ENCODE data around the gene GMNN. TPM values are rescaled to one million over a fixed set of nuclear protein-coding genes. Genes with fewer than 3 reads are reported as not detected.
"Not testable (repeated sequence)": the region's sequence is repeated elsewhere in the genome, so short reads cannot be mapped to it uniquely, and the experiment has no call there.

Gene GMNN
- total and polyA plus RNA-seq, 7 experiments from 2014 or later: 4.2 to 54.6 (median 5.8) TPM

GRCh38 chr6:24750878-24751277, 23.9 kb upstream of the GMNN start:
- DNase-seq; H3K4me3 Mint-ChIP-seq; H3K27me3 ChIP-seq (ENCODE audit: control insufficient read depth in 2 of 2, insufficient read depth in 2 of 2, low read length in 2 of 2); H3K4me1 ChIP-seq (ENCODE audit: control insufficient read depth in 2 of 2, insufficient read depth in 2 of 2, low read length in 2 of 2); CTCF ChIA-PET; H3K4me3 ChIP-seq (ENCODE audit: low read length); H3K27ac Mint-ChIP-seq; H3K9me3 ChIP-seq (ENCODE audit: control insufficient read depth in 2 of 3, low read length in 3 of 3); H3K27ac ChIP-seq (ENCODE audit: low read depth, low read length); H3K36me3 Mint-ChIP-seq; intact Hi-C loops (cut with micrococcal nuclease); H3K9me3 Mint-ChIP-seq; H3K4me1 Mint-ChIP-seq; H3K36me3 ChIP-seq (ENCODE audit: control insufficient read depth in 2 of 3, insufficient read depth in 3 of 3, low read length in 3 of 3); ATAC-seq; POLR2A ChIA-PET: not testable (repeated sequence)
- H3K27me3 Mint-ChIP-seq: peaks cover 0 to 10% (median 0%) of the 10 kb centered on the region in 5 donors

DNA sequence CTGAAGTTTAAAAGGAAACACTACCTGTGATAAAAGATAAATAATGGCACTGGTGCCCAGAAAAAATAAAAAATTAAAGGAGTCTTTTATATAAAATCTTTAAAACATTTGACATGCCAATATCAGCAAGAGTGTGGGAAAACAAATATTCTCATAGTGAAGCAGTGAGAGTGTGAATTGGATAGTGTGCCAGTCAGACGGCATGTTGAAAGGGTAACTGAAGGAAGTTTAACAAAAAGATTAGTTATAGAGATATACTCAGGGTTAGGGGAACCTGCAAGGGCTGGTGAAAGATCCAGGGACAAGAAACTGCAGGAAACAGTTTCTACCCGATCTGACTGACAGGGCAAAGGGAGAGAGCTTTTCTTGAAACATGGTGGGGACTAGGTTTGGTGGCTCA, 22.2 kb upstream of the GMNN start:
- ATAC-seq (no peak), DNase-seq (no peak)
- H3K36me3 ChIP-seq (ENCODE audit: control insufficient read depth in 2 of 3, insufficient read depth in 3 of 3, low read length in 3 of 3): no peaks in the 10 kb centered on the region
- Mint-ChIP-seq H3K27me3 (peaks cover 0 to 10% (median 0%) of the 10 kb centered on the region in 5 donors), H3K4me1 (peaks cover 0 to 2% (median 0%) of the 10 kb centered on the region in 7 donors), H3K36me3 (peaks cover 0 to 7% (median 0%) of the 10 kb centered on the region in 5 donors), H3K4me3 (no peak overlapping the region), H3K9me3 (peaks cover 0 to 9% (median 0%) of the 10 kb centered on the region in 11 donors), H3K27ac (no peak overlapping the region)
- CTCF ChIA-PET: no interaction called here
- H3K4me3 ChIP-seq (ENCODE audit: low read length): no peak overlapping the region
- H3K27ac ChIP-seq (ENCODE audit: low read depth, low read length): no peak overlapping the region
- no peaks in the 10 kb centered on the region for H3K4me1 ChIP-seq (ENCODE audit: control insufficient read depth in 2 of 2, insufficient read depth in 2 of 2, low read length in 2 of 2)
- intact Hi-C loops (cut with micrococcal nuclease): no loop called here
- H3K27me3 ChIP-seq (ENCODE audit: control insufficient read depth in 2 of 2, insufficient read depth in 2 of 2, low read length in 2 of 2): no peaks in the 10 kb centered on the region
- no peaks in the 10 kb centered on the region for H3K9me3 ChIP-seq (ENCODE audit: control insufficient read depth in 2 of 3, low read length in 3 of 3)
- POLR2A ChIA-PET: no interaction called here

DNA sequence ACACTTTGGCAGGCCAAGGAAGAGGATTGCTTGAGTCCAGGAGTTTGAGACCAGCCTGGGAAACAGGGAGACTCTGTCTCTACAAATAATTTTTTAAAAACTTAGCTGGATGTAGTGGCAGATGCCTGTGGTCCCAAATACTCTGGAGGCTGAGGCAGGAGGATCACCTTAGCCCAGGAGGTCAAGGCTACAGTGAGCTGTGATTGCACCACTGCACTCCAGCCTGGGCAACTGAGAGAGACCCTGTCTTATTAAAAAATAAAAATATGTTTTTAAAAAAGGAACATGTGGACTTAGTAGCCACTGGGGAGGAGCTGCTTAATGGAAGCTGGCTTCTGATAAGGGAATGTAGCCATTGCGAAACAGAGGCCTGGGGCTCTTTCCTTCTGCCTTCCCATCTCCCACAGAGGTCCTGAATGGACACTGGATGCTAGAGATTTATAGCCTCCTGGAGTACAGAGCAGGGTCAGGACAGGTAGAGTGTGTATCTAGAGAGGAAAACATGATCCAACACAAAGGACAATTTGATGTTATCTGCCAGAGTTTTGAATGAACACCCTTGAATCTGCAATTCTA, 21.7 kb upstream of the GMNN start:
- CTCF ChIA-PET: no interaction called here

GRCh38 chr6:24753545-24753944, 21.2 kb upstream of the GMNN start:
- no peaks in the 10 kb centered on the region for H3K9me3 ChIP-seq (ENCODE audit: control insufficient read depth in 2 of 3, low read length in 3 of 3)
- ChIA-PET CTCF (no interaction called here), POLR2A (interaction anchor here (0.9 kb wide), 1 partner anchor 13 kb away, joined by 3 read pairs; no protein-coding TSS in a partner anchor)
- intact Hi-C loops (cut with micrococcal nuclease): no loop called here
- peaks cover 0 to 10% (median 0%) of the 10 kb centered on the region in 5 donors for H3K27me3 Mint-ChIP-seq
- peaks cover 0 to 9% (median 0%) of the 10 kb centered on the region in 11 donors for H3K9me3 Mint-ChIP-seq
- H3K27ac Mint-ChIP-seq: no peak overlapping the region
- H3K36me3 ChIP-seq (ENCODE audit: control insufficient read depth in 2 of 3, insufficient read depth in 3 of 3, low read length in 3 of 3): no peaks in the 10 kb centered on the region
- peaks cover 0 to 2% (median 0%) of the 10 kb centered on the region in 7 donors for H3K4me1 Mint-ChIP-seq
- H3K27ac ChIP-seq (ENCODE audit: low read depth, low read length): no peak overlapping the region
- H3K4me3 ChIP-seq (ENCODE audit: low read length): no peak overlapping the region
- no peaks in the 10 kb centered on the region for H3K4me1 ChIP-seq (ENCODE audit: control insufficient read depth in 2 of 2, insufficient read depth in 2 of 2, low read length in 2 of 2)
- H3K27me3 ChIP-seq (ENCODE audit: control insufficient read depth in 2 of 2, insufficient read depth in 2 of 2, low read length in 2 of 2): no peaks in the 10 kb centered on the region
- H3K36me3 Mint-ChIP-seq: peaks cover 0 to 7% (median 0%) of the 10 kb centered on the region in 5 donors
- DNase-seq (no peak), ATAC-seq (no peak)
- no peak overlapping the region for H3K4me3 Mint-ChIP-seq

More for the DNA sequence above, 21.7 kb upstream of the GMNN start:
- intact Hi-C loops (cut with micrococcal nuclease): no loop called here
- H3K4me3 ChIP-seq (ENCODE audit: low read length): no peak overlapping the region
- peaks cover 0 to 9% (median 0%) of the 10 kb centered on the region in 11 donors for H3K9me3 Mint-ChIP-seq
- no peak overlapping the region for H3K4me3 Mint-ChIP-seq
- POLR2A ChIA-PET: interaction anchor here (0.9 kb wide), 1 partner anchor 14 kb away, joined by 3 read pairs; no protein-coding TSS in a partner anchor
- ATAC-seq (no peak), DNase-seq (no peak)
- H3K27me3 ChIP-seq (ENCODE audit: control insufficient read depth in 2 of 2, insufficient read depth in 2 of 2, low read length in 2 of 2): no peaks in the 10 kb centered on the region
- no peaks in the 10 kb centered on the region for H3K9me3 ChIP-seq (ENCODE audit: control insufficient read depth in 2 of 3, low read length in 3 of 3)
- H3K4me1 Mint-ChIP-seq: peaks cover 0 to 2% (median 0%) of the 10 kb centered on the region in 7 donors
- H3K27ac Mint-ChIP-seq: no peak overlapping the region
- no peak overlapping the region for H3K27ac ChIP-seq (ENCODE audit: low read depth, low read length)
- H3K36me3 ChIP-seq (ENCODE audit: control insufficient read depth in 2 of 3, insufficient read depth in 3 of 3, low read length in 3 of 3): no peaks in the 10 kb centered on the region
- H3K36me3 Mint-ChIP-seq: peaks cover 0 to 7% (median 0%) of the 10 kb centered on the region in 5 donors
- H3K27me3 Mint-ChIP-seq: peaks cover 0 to 10% (median 0%) of the 10 kb centered on the region in 5 donors
- H3K4me1 ChIP-seq (ENCODE audit: control insufficient read depth in 2 of 2, insufficient read depth in 2 of 2, low read length in 2 of 2): no peaks in the 10 kb centered on the region

GRCh38 chr6:24754378-24754777, 20.4 kb upstream of the GMNN start:
- POLR2A ChIA-PET; H3K4me3 ChIP-seq (ENCODE audit: low read length); H3K4me1 ChIP-seq (ENCODE audit: control insufficient read depth in 2 of 2, insufficient read depth in 2 of 2, low read length in 2 of 2); H3K27me3 Mint-ChIP-seq; H3K36me3 Mint-ChIP-seq; H3K27ac ChIP-seq (ENCODE audit: low read depth, low read length); H3K9me3 ChIP-seq (ENCODE audit: control insufficient read depth in 2 of 3, low read length in 3 of 3); ATAC-seq; intact Hi-C loops (cut with micrococcal nuclease); H3K27me3 ChIP-seq (ENCODE audit: control insufficient read depth in 2 of 2, insufficient read depth in 2 of 2, low read length in 2 of 2); H3K4me1 Mint-ChIP-seq; H3K4me3 Mint-ChIP-seq; H3K9me3 Mint-ChIP-seq; DNase-seq; H3K36me3 ChIP-seq (ENCODE audit: control insufficient read depth in 2 of 3, insufficient read depth in 3 of 3, low read length in 3 of 3); CTCF ChIA-PET; H3K27ac Mint-ChIP-seq: not testable (repeated sequence)

DNA sequence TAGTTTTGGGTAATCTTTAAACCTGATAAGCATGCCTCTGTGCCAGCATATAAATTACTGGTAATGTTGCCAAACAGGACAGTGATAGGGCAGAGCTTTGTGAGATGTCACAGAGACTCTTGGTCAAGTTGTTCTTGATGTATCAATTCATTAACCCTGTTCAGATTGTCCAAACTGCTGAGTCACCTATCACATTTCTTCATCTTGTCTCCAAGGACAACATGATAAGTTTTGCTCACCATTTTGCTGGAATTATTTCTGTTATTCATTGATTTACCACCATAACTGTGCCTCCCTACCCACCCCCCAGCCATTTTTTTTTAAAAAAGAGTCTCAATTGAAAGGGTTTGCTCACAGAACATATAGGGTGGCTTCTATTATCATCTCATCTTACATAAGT, 19.5 kb upstream of the GMNN start:
- ATAC-seq (no peak), DNase-seq (no peak)
- no peak overlapping the region for H3K4me3 ChIP-seq (ENCODE audit: low read length)
- peaks cover 0 to 9% (median 0%) of the 10 kb centered on the region in 11 donors for H3K9me3 Mint-ChIP-seq
- ChIA-PET POLR2A (interaction anchor here (0.7 kb wide), 1 partner anchor 27 kb away, joined by 3 read pairs; no protein-coding TSS in a partner anchor), CTCF (interaction anchor here (0.7 kb wide), 1 partner anchor 9 kb away, joined by 4 read pairs; no protein-coding TSS in a partner anchor)
- H3K27me3 ChIP-seq (ENCODE audit: control insufficient read depth in 2 of 2, insufficient read depth in 2 of 2, low read length in 2 of 2): no peaks in the 10 kb centered on the region
- no peak overlapping the region for H3K27ac ChIP-seq (ENCODE audit: low read depth, low read length)
- no peak overlapping the region for H3K27ac Mint-ChIP-seq
- H3K4me1 ChIP-seq (ENCODE audit: control insufficient read depth in 2 of 2, insufficient read depth in 2 of 2, low read length in 2 of 2): no peaks in the 10 kb centered on the region
- intact Hi-C loops (cut with micrococcal nuclease): no loop called here
- no peak overlapping the region for H3K4me3 Mint-ChIP-seq
- no peaks in the 10 kb centered on the region for H3K9me3 ChIP-seq (ENCODE audit: control insufficient read depth in 2 of 3, low read length in 3 of 3)
- H3K4me1 Mint-ChIP-seq: no peaks in the 10 kb centered on the region
- H3K27me3 Mint-ChIP-seq: peaks cover 0 to 5% (median 0%) of the 10 kb centered on the region in 5 donors
- peaks cover 0 to 7% (median 0%) of the 10 kb centered on the region in 5 donors for H3K36me3 Mint-ChIP-seq
- H3K36me3 ChIP-seq (ENCODE audit: control insufficient read depth in 2 of 3, insufficient read depth in 3 of 3, low read length in 3 of 3): no peaks in the 10 kb centered on the region

DNA sequence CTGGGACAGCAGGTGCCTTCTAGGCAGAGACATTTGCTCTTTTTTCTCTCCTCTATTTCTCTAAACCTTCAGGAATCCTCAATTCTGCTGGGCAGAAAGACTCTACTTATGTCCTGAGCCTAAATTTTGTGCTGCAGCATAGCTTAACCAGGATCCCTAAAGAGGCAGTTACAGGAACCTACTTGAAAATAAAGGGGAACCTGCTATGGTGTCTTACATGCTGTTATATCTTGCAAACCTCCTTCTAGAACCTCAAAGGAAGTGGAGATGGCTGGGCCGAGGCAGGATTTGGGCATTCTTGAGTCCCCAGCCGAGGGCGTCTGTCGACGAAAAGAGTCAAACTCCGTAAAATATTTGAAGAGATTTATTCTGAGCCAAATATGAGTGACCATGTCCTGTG, 17.1 kb upstream of the GMNN start:
- Histone ChIP-seq H3K27me3 (ENCODE audit: control insufficient read depth in 2 of 2, insufficient read depth in 2 of 2, low read length in 2 of 2) (no peaks in the 10 kb centered on the region), H3K27ac (ENCODE audit: low read depth, low read length) (no peak overlapping the region), H3K4me3 (ENCODE audit: low read length) (no peak overlapping the region), H3K9me3 (ENCODE audit: control insufficient read depth in 2 of 3, low read length in 3 of 3) (no peaks in the 10 kb centered on the region), H3K4me1 (ENCODE audit: control insufficient read depth in 2 of 2, insufficient read depth in 2 of 2, low read length in 2 of 2) (no peaks in the 10 kb centered on the region), H3K36me3 (ENCODE audit: control insufficient read depth in 2 of 3, insufficient read depth in 3 of 3, low read length in 3 of 3) (no peaks in the 10 kb centered on the region)
- POLR2A ChIA-PET: no interaction called here
- ATAC-seq: no peak
- Mint-ChIP-seq H3K9me3 (peaks cover 0 to 9% (median 0%) of the 10 kb centered on the region in 11 donors), H3K4me3 (no peak overlapping the region), H3K27me3 (no peaks in the 10 kb centered on the region), H3K36me3 (peaks cover 0 to 7% (median 0%) of the 10 kb centered on the region in 5 donors), H3K4me1 (peaks cover 0 to 5% (median 0%) of the 10 kb centered on the region in 7 donors), H3K27ac (no peak overlapping the region)
- intact Hi-C loops (cut with micrococcal nuclease): no loop called here
- no peak for DNase-seq
- CTCF ChIA-PET: no interaction called here

Data from naive thymus-derived CD4-positive, alpha-beta T cell (primary cell).